Esophagus squamous epithelium (tissue), 5 donors: ENCODE data around the gene TSPAN5. TPM values are rescaled to one million over a fixed set of nuclear protein-coding genes. Genes with fewer than 3 reads are reported as not detected.

Source experiments
- DNase-seq: peaks from one replicate; lab custom pipeline; 2025; lab: John Stamatoyannopoulos, UW
- H3K27ac ChIP-seq, 4 donors: fragments of 200-600 bp; sonication (generic); one replicate each; pipeline ENCODE4 v1.5.1; 2016 to 2019; ENCODE audit warnings: mild to moderate bottlenecking in 1 of 4
- H3K27me3 ChIP-seq, 4 donors: fragments of 200-600 bp; sonication (generic); 1 replicate in 3 of 4; 2 replicates in 1 of 4; pipeline versions ENCODE4 v1.5.1 to v1.6.0; 2017 to 2021; ENCODE audit warnings: antibody characterized with exemption in 1 of 4
- H3K36me3 ChIP-seq, 3 donors: fragments of 200-600 bp; sonication (generic); one replicate each; pipeline ENCODE4 v1.5.1; 2016 to 2019
- H3K4me1 ChIP-seq, 3 donors: fragments of 200-600 bp; sonication (generic); one replicate each; pipeline ENCODE4 v1.5.1; 2017 to 2019
- H3K4me3 ChIP-seq, 4 donors: fragments of 200-600 bp; sonication (generic); 1 replicate in 3 of 4; 2 replicates in 1 of 4; pipeline ENCODE4 v1.5.1; 2016 to 2019; ENCODE audit warnings: mild to moderate bottlenecking in 2 of 4, moderate library complexity in 1 of 4
- H3K9me3 ChIP-seq, 3 donors: fragments of 200-600 bp; sonication (generic); one replicate each; pipeline ENCODE4 v1.5.1; 2016 to 2019
- CTCF ChIP-seq, 6 experiments: fragments of 450-650 bp in 4 of 6; fragments of 200-600 bp in 2 of 6; sonication (generic) in 2 of 6; IDR thresholded peaks; one replicate each; pipeline ENCODE4 v1.5.1; 2016 to 2019; ENCODE audit warnings: antibody characterized with exemption in 6 of 6, mild to moderate bottlenecking in 4 of 6, moderate library complexity in 4 of 6
- POLR2A ChIP-seq, 4 donors: fragments of 450-650 bp; IDR thresholded peaks; one replicate each; pipeline ENCODE4 v1.6.1; 2017; ENCODE audit warnings: antibody characterized with exemption in 4 of 4, mild to moderate bottlenecking in 4 of 4, moderate library complexity in 3 of 4
- WGBS, 2 donors: methylation state at CpG; one replicate each; pipeline ENCODE4 v1.1.5; 2018; 5-methylcytosine and 5-hydroxymethylcytosine counted together
- intact Hi-C: fragments of 100-400 bp; cut with DNase I; formaldehyde crosslinking; loops from one replicate; pipeline ENCODE4 v1.15.0; 2022
- total RNA-seq, 4 donors: library from RNA; depleted of rRNA; stranded (reverse); fragments of >200 nt; gene quantifications; one replicate each; pipeline ENCODE4 v1.1.0, GENCODE V29; 2016
- donor health status: DM: yes; HTN: yes; CAD: no.

The TSPAN5 gene
- total RNA-seq, 4 donors from 2014 or later: 10.9 to 19.0 (median 13.9) TPM

- WGBS, 2 donors: 66 to 78% methylated on average over 4 of the region's 4 CpGs
- Histone ChIP-seq H3K27ac (no peak overlapping the region), H3K36me3 (peaks cover 0 to 70% (median 0%) of the 10 kb centered on the region in 3 donors), H3K27me3 (no peaks in the 10 kb centered on the region), H3K9me3 (no peaks in the 10 kb centered on the region), H3K4me1 (no peaks in the 10 kb centered on the region), H3K4me3 (no peak overlapping the region)
- TF ChIP-seq POLR2A (IDR thresholded peaks at IDR 0.05) (no peak), CTCF (IDR thresholded peaks at IDR 0.05) (no peak)
- no peak for DNase-seq
- intact Hi-C loops: no loop called here
Measured at GRCh38 chr4:98423009-98423408, 235.4 kb downstream of the TSPAN5 start.

- no peak overlapping the region for H3K4me3 ChIP-seq
- 80 to 81% methylated on average over 5 of the region's 5 CpGs for WGBS, 2 donors
- H3K36me3 ChIP-seq: peaks cover 0 to 82% (median 0%) of the 10 kb centered on the region in 3 donors
- no peaks in the 10 kb centered on the region for H3K27me3 ChIP-seq
- no peaks in the 10 kb centered on the region for H3K4me1 ChIP-seq
- no peak for TF ChIP-seq CTCF (IDR thresholded peaks at IDR 0.05)
- TF ChIP-seq POLR2A (IDR thresholded peaks at IDR 0.05): no peak
- DNase-seq: no peak
- H3K9me3 ChIP-seq: no peaks in the 10 kb centered on the region
- no peak overlapping the region for H3K27ac ChIP-seq
- intact Hi-C loops: no loop called here
Measured at GRCh38 chr4:98421111-98421510, 237.3 kb downstream of the TSPAN5 start.
